ENCODE results near the gene FGF1.

Gene FGF1

DNA sequence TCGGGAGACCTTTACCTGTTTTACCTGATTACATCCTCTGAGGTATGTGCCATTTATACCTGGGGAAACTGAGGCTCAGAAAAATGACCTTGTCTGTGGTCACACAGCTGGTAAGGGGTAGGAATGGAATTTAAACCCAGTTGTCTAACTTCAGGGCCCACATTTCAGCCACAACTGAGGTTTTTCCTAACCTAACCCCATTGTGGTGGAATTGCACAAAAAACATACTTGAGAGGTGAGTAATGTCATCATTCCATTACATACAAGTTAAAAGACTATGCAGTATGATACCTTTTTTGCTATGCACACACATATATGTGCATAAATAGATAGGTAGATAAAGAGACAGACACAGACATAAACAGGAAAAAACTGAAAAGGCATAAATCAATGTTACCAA lies 14.1 kb downstream of the FGF1 start:
- DNase-seq (ENCODE audit: low read depth) = peak; percentile 76
- TF ChIP-seq, protein P1, sequence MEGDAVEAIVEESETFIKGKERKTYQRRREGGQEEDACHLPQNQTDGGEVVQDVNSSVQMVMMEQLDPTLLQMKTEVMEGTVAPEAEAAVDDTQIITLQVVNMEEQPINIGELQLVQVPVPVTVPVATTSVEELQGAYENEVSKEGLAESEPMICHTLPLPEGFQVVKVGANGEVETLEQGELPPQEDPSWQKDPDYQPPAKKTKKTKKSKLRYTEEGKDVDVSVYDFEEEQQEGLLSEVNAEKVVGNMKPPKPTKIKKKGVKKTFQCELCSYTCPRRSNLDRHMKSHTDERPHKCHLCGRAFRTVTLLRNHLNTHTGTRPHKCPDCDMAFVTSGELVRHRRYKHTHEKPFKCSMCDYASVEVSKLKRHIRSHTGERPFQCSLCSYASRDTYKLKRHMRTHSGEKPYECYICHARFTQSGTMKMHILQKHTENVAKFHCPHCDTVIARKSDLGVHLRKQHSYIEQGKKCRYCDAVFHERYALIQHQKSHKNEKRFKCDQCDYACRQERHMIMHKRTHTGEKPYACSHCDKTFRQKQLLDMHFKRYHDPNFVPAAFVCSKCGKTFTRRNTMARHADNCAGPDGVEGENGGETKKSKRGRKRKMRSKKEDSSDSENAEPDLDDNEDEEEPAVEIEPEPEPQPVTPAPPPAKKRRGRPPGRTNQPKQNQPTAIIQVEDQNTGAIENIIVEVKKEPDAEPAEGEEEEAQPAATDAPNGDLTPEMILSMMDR (IDR thresholded peaks at IDR 0.05; ENCODE audit: insufficient read depth, low read depth, low read length, missing control alignments) = no peak
- no peak overlapping the region for H3K4me3 ChIP-seq (ENCODE audit: low read length)

DNA sequence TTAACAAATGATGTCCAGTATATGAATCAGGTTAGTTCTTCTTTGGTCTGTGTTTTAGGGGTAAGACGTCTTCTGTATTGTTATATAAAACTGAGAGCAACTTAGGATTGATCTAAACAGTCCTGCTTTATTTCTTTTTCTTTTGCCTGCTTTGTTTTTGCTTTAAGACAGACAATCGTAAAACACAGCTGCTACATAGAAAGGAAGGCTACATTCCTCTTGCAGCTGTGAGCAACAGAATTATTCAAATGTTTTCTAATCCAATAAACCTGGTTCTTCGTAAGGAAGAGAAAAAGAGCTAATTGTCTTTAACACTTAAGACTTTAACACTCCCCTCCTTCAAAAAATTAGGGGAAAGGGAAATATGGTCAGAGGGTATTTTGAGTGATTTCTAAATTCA lies 14.6 kb downstream of the FGF1 start:
- no peak overlapping the region for H3K4me3 ChIP-seq (ENCODE audit: low read length)
- TF ChIP-seq, protein P1 (IDR thresholded peaks at IDR 0.05; ENCODE audit: insufficient read depth, low read depth, low read length, missing control alignments) = no peak
- DNase-seq (ENCODE audit: low read depth) = no peak

DNA sequence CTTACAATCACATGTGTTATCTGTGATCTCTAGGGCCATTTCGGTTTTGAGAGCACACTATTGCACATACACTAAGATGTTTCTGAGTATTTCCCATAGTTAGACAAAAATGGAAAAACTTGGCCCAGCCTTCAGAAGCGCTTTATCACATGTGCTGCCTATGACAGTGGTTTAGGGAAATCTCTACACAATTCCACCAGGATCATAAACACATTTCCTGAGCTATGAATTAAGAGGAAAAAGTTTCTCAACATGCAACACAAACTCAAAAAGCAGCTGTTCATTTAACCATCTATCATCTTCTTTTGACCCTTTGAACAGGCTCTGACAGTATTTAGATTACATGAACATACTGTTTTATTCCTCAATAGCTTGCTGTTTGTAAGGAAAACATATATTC lies 15.1 kb downstream of the FGF1 start:
- TF ChIP-seq, protein P1 (IDR thresholded peaks at IDR 0.05; ENCODE audit: insufficient read depth, low read depth, low read length, missing control alignments) = no peak

DNA sequence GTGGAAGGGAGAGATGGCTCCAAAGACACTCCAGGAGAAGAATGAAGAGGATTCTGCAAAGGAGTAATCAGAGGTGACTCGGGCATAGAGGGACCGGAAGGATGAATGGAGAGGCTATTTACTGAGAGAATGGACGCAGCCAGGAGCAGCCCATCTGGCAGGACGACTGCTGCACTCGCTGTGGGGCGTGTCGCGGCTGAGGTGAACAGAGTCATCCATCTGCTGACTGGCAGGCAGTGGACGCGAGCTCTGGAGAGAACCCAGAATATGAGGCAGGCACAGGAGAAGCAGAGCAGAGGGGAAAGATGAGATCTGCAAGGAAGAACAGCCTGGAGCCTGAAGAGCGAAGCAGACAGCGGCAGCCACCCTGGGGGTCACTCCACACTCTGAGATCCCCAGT lies 16.4 kb downstream of the FGF1 start:
- no peak for DNase-seq (ENCODE audit: low read depth)
- H3K4me3 ChIP-seq (ENCODE audit: low read length) = no peak overlapping the region
- TF ChIP-seq, protein P1 (IDR thresholded peaks at IDR 0.05; ENCODE audit: insufficient read depth, low read depth, low read length, missing control alignments) = no peak

More for the DNA sequence above, 15.1 kb downstream of the FGF1 start:
- DNase-seq (ENCODE audit: low read depth) = no peak
- H3K4me3 ChIP-seq (ENCODE audit: low read length) = no peak overlapping the region

DNA sequence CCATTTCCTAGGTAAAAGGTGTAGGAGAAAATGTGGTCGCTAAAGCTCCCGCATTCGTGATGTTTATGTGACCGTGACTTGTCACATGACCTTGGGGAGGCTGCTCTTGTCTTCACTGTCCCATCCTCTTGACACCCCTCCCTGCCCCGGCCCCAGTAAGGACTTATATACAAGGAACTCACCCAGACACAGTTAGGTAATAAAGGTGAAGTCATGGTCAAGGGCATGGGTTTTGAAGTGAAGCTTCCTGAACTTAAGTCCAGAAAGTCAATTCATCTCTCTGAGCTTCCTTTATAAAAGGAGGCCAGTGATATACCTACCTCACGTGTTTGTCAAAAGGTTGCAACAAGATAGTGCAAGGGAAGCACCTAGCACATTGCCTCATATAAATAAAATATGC lies 17.6 kb downstream of the FGF1 start:
- no peak overlapping the region for H3K4me3 ChIP-seq (ENCODE audit: low read length)
- TF ChIP-seq, protein P1 (IDR thresholded peaks at IDR 0.05; ENCODE audit: insufficient read depth, low read depth, low read length, missing control alignments) = no peak
- no peak for DNase-seq (ENCODE audit: low read depth)

- DNase-seq (ENCODE audit: low read depth) = peak; percentile 69
- TF ChIP-seq, protein P1 (IDR thresholded peaks at IDR 0.05; ENCODE audit: insufficient read depth, low read depth, low read length, missing control alignments) = no peak
- no peak overlapping the region for H3K4me3 ChIP-seq (ENCODE audit: low read length)
Observed at GRCh38 chr5:142667831-142668230, 18.1 kb downstream of the FGF1 start.

- DNase-seq (ENCODE audit: low read depth) = no peak
- TF ChIP-seq, protein P1 (IDR thresholded peaks at IDR 0.05; ENCODE audit: insufficient read depth, low read depth, low read length, missing control alignments) = no peak
- H3K4me3 ChIP-seq (ENCODE audit: low read length) = no peak overlapping the region
Observed at GRCh38 chr5:142664636-142665035, 21.3 kb downstream of the FGF1 start.

Data from epithelial cell of esophagus (primary cell).